ENCODE results near the gene DCC.

DNA sequence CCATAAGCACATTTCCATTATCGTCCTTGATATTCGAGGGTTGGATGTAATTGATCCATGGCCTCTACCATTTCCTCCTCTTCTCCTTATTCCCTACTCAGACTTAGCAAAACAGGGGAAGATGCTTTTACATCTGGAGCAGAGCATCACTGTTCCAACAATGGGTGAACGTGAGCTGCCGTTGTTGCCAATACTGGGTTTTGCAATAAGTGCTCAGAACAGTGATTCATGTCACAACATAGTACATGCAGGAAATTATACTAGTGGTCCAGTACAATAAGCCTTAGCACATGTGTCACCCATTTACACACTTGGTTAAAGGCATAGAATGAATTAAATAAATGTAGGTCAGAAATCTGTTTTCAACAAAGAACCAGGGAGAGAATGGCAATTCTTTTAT lies 112.4 kb downstream of the DCC start:
- TF ChIP-seq, protein P1, sequence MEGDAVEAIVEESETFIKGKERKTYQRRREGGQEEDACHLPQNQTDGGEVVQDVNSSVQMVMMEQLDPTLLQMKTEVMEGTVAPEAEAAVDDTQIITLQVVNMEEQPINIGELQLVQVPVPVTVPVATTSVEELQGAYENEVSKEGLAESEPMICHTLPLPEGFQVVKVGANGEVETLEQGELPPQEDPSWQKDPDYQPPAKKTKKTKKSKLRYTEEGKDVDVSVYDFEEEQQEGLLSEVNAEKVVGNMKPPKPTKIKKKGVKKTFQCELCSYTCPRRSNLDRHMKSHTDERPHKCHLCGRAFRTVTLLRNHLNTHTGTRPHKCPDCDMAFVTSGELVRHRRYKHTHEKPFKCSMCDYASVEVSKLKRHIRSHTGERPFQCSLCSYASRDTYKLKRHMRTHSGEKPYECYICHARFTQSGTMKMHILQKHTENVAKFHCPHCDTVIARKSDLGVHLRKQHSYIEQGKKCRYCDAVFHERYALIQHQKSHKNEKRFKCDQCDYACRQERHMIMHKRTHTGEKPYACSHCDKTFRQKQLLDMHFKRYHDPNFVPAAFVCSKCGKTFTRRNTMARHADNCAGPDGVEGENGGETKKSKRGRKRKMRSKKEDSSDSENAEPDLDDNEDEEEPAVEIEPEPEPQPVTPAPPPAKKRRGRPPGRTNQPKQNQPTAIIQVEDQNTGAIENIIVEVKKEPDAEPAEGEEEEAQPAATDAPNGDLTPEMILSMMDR (IDR thresholded peaks at IDR 0.05) = no peak
- no peak for TF ChIP-seq POLR2AphosphoS5 (IDR thresholded peaks at IDR 0.05)

Measured in upper lobe of left lung (tissue), 4 donors.